K562 (cell line): Measurements from ENCODE around the gene MAP2K3. TPM values are rescaled to one million over a fixed set of nuclear protein-coding genes. Genes with fewer than 3 reads are reported as not detected.

Experiments
- ATAC-seq: fragments of 200-7000 bp; cut with Tn5 transposase; 3 replicates; pipeline ENCODE4 v1.9.1; 2020; ENCODE audit warnings: moderate library complexity
- BruUV-seq: library from RNA; stranded (reverse); fragments of 400-500 nt; replicated peaks from 2 replicates; lab custom pipeline; 2021; lab: Mats Ljungman, UMichigan
- CTCF ChIA-PET: fragments of 300-600 bp; formaldehyde crosslinking; extraction: SDS; loops from one replicate; lab custom pipeline; 2021; ENCODE audit warnings: low intra/inter-chr PET ratio; lab: Yijun Ruan, JAX
- POLR2A ChIA-PET: fragments of 300-600, 350-650 bp; sonication (Branson Sonifier 250); formaldehyde crosslinking; extraction: SDS; loops from one replicate; lab custom pipeline; 2021; ENCODE audit warnings: antibody characterized with exemption, inconsistent platforms; lab: Yijun Ruan, JAX
- DNase-seq, 4 experiments: peaks; one replicate each; pipeline versions ENCODE4 v3.0.0 to v3.0.0-alpha.2; 2011 to 2018; ENCODE audit warnings: low spot score in 3 of 4, mixed read lengths in 3 of 4; ENCODE audit errors: extremely low read depth in 1 of 4
- FAIRE-seq: peaks from 2 replicates; lab custom pipeline; 2011; peaks lifted over from hg19 to GRCh38; lab: Jason Lieb, UNC
- H2AFZ ChIP-seq: 2 replicates; pipeline ENCODE4 v1.6.0; 2011; ENCODE audit warnings: low read depth, low read length, control low read depth, inconsistent platforms
- H3K27ac ChIP-seq: fragments of 200-600 bp; 3 replicates; pipeline ENCODE4 v1.8.0; 2011; ENCODE audit warnings: low read depth, mild to moderate bottlenecking, control low read depth, inconsistent platforms, low read length, moderate library complexity, mixed read lengths; ENCODE audit errors: extremely low read depth
- H3K27me3 ChIP-seq, 2 experiments: fragments of 300-600 bp in 1 of 2; 2 replicates in 1 of 2; 3 replicates in 1 of 2; pipeline versions ENCODE4 v1.6.0 to v1.8.0; 2011; ENCODE audit warnings: inconsistent platforms in 2 of 2, low read length in 2 of 2, mild to moderate bottlenecking in 1 of 2, mixed read lengths in 1 of 2, moderate library complexity in 1 of 2; ENCODE audit not compliant: control insufficient read depth in 2 of 2, insufficient read depth in 2 of 2
- H3K36me3 ChIP-seq: fragments of 300-600 bp; 3 replicates; pipeline ENCODE4 v1.8.0; 2011; ENCODE audit warnings: mild to moderate bottlenecking, low read length, inconsistent platforms; ENCODE audit not compliant: control insufficient read depth, insufficient read depth
- H3K4me1 ChIP-seq, 2 experiments: fragments of 200-600 bp in 1 of 2; replicated peaks in 1 of 2; 2 replicates in 1 of 2; 3 replicates in 1 of 2; pipeline versions ENCODE4 v1.5.1 to v1.8.0; 2011; ENCODE audit warnings: inconsistent platforms in 2 of 2, low read length in 2 of 2, mild to moderate bottlenecking in 1 of 2, mixed read lengths in 1 of 2, moderate library complexity in 1 of 2; ENCODE audit not compliant: control insufficient read depth in 2 of 2, insufficient read depth in 2 of 2
- H3K4me2 ChIP-seq: 2 replicates; pipeline ENCODE4 v1.6.1; 2011; ENCODE audit warnings: low read length, control low read depth, inconsistent platforms, mixed read lengths; ENCODE audit not compliant: insufficient read depth
- H3K4me3 ChIP-seq: fragments of 200-600 bp; sonication (generic), shearing (Covaris generic); 2 replicates; pipeline ENCODE4 v1.5.1; 2016; ENCODE audit warnings: control low read depth, inconsistent platforms
- H3K79me2 ChIP-seq: fragments of 200-600 bp; 3 replicates; pipeline ENCODE4 v1.8.0; 2011; ENCODE audit warnings: low read length, inconsistent platforms; ENCODE audit not compliant: control insufficient read depth, insufficient read depth
- H3K9ac ChIP-seq, 2 experiments: 2 replicates each; pipeline versions ENCODE4 v1.6.0 to v1.6.1; 2011; ENCODE audit warnings: low read depth in 2 of 2, low read length in 2 of 2, control low read depth in 1 of 2, inconsistent platforms in 1 of 2, mild to moderate bottlenecking in 1 of 2, mixed read lengths in 1 of 2; ENCODE audit not compliant: insufficient read depth in 1 of 2
- H3K9me1 ChIP-seq: one replicate; pipeline ENCODE4 v1.6.0; 2011; ENCODE audit warnings: inconsistent platforms, mild to moderate bottlenecking, low read length, moderate library complexity; ENCODE audit not compliant: control insufficient read depth, insufficient read depth
- H3K9me3 ChIP-seq: replicated peaks from 2 replicates; pipeline ENCODE4 v1.5.1; 2011; ENCODE audit warnings: low read depth, low read length, inconsistent platforms; ENCODE audit not compliant: control insufficient read depth, insufficient read depth
- H4K20me1 ChIP-seq: replicated peaks from 2 replicates; pipeline ENCODE4 v1.6.1; 2011; ENCODE audit warnings: low read length, inconsistent platforms, mixed read lengths; ENCODE audit not compliant: control insufficient read depth, insufficient read depth
- ARID2 ChIP-seq: fragments of 450-650 bp; IDR thresholded peaks from 2 replicates; pipeline ENCODE4 v1.6.1; 2017; ENCODE audit warnings: antibody characterized with exemption, mild to moderate bottlenecking
- BCOR ChIP-seq: fragments of 450-650 bp; IDR thresholded peaks from 2 replicates; pipeline ENCODE4 v1.6.1; 2016
- CBFA2T2 ChIP-seq: fragments of 450-650 bp; conservative IDR thresholded peaks from 2 replicates; pipeline ENCODE4 v1.6.1; 2017; ENCODE audit warnings: mild to moderate bottlenecking
- MTA1 ChIP-seq: fragments of 450-650 bp; IDR thresholded peaks from 2 replicates; pipeline ENCODE4 v1.6.1; 2017; ENCODE audit warnings: borderline replicate concordance
- ZFP36 ChIP-seq: fragments of 150-350 bp; IDR thresholded peaks from 2 replicates; pipeline ENCODE4 v1.6.1; 2018; ENCODE audit warnings: low read length, low read depth; ENCODE audit not compliant: partially characterized antibody
- ZNF75A ChIP-seq: fragments of 450-650 bp; formaldehyde crosslinking; IDR thresholded peaks from 2 replicates; pipeline ENCODE4 v1.4.0; 2020; ENCODE audit warnings: mild to moderate bottlenecking
- WGBS: fragments of 100-300 bp; shearing (Covaris generic); methylation state at CpG from one replicate; pipeline ENCODE4 v1.1.6; 2016; ENCODE audit warnings: low coverage, mixed read lengths; ENCODE audit not compliant: insufficient coverage; ENCODE audit errors: missing lambda C conversion rate; 5-methylcytosine and 5-hydroxymethylcytosine counted together
- in situ Hi-C: fragments of 300-500 bp; cut with MboI; formaldehyde crosslinking; loops from 4 replicates; pipeline ENCODE4 v1.15.0; 2018; ENCODE audit warnings: inconsistent platforms, mixed read lengths
- intact Hi-C: fragments of 100-400 bp; cut with micrococcal nuclease; formaldehyde crosslinking; loops from 2 replicates; pipeline ENCODE4 v1.14.2; 2022
- polyA plus RNA-seq, 8 experiments: library from polyadenylated mRNA; depleted of rRNA in 4 of 8; stranded (reverse) in 5 of 8; unstranded in 3 of 8; fragments of >200 nt; fragmentation: Nextera tagmentation in 2 of 8; fragmentation: Illumina TruSeq in 1 of 8; extraction: Ambion mirVana in 2 of 8; extraction: Trizol in 1 of 8; gene quantifications; 2 replicates each; pipeline versions ENCODE4 v1.2.1 to v1.2.3, GENCODE V29; 2011 to 2014; ENCODE audit warnings: inconsistent platforms in 1 of 8, missing spikeins in 1 of 8
- total RNA-seq, 7 experiments: library from RNA; depleted of rRNA in 6 of 7; stranded (reverse); fragments of >200 nt in 6 of 7; fragmentation: Illumina TruSeq in 2 of 7; extraction: Trizol in 2 of 7; gene quantifications; 2 replicates each; pipeline versions ENCODE4 v1.2.1 to v1.2.3, GENCODE V29; 2011 to 2021; ENCODE audit warnings: low replicate concordance in 1 of 7
- TF ChIP-seq, protein P1 (sequence below): conservative IDR thresholded peaks from 2 replicates; pipeline ENCODE4 v1.6.1; 2011; ENCODE audit warnings: low read depth, mild to moderate bottlenecking, low read length; ENCODE audit not compliant: control insufficient read depth
- TF ChIP-seq, protein P2 (sequence below), 2 experiments: fragments of 250-450 bp in 1 of 2; fragments of 450-650 bp in 1 of 2; sonication (Bioruptor Pico) in 1 of 2; IDR thresholded peaks; 2 replicates each; pipeline versions ENCODE4 v1.6.1 to v1.8.0; 2016 to 2021; ENCODE audit warnings: mild to moderate bottlenecking in 2 of 2, moderate library complexity in 2 of 2, missing compliant biosample characterization in 1 of 2, missing genetic modification characterization in 1 of 2
- TF ChIP-seq, protein P3 (sequence below): fragments of 450-650 bp; formaldehyde crosslinking; IDR thresholded peaks from 2 replicates; pipeline ENCODE4 v1.4.0; 2020; ENCODE audit warnings: mild to moderate bottlenecking, mixed read lengths

MAP2K3 gene
- total and polyA plus RNA-seq, 9 of the 15 experiments (the other 6 are each of a cell fraction or from before 2014, with no cell fraction given) = 0.18 to 14.8 (median 3.5) TPM

DNA sequence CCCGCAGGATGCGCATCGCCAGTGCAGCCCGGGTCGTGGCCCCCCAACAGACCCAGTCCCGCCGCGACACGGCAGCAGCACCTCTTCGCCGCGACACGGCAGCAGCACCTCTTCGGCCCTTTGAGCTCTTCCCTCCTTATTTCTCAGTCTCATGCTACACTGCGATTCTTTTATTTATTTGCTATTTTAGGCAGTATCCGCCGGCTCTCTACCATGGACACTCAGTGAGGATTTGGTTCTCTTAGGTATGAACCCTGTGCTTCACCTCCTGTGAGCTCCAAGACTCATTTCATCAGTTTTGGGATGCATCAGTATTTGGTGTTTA, 8.3 kb upstream of the MAP2K3 start:
- ATAC-seq = no peak
- Histone ChIP-seq H2AFZ (peak overlapping the region; percentile 94), H3K9me1 (no peaks in the 10 kb centered on the region), H3K4me3 (peak overlapping the region; percentile 44), H4K20me1 (peaks cover 3% of the 10 kb centered on the region; the same call in 1 of the 2 replicates), H3K27ac (no peak overlapping the region), H3K4me1 (peaks cover 28 to 51% of the 10 kb centered on the region in 2 experiments; a peak in 4 of 5 replicates), H3K9ac (peak overlapping the region in 1 of 2 experiments; percentile 89; a peak in 2 of 4 replicates), H3K9me3 (no peaks in the 10 kb centered on the region), H3K36me3 (no peaks in the 10 kb centered on the region), H3K27me3 (no peaks in the 10 kb centered on the region), H3K79me2 (no peaks in the 10 kb centered on the region)
- BruUV-seq = no TSS peak
- in situ Hi-C loops = loop anchor here (10.0 to 25.0 kb wide), 2 partner anchors 239 to 786 kb away; no protein-coding TSS in a partner anchor
- POLR2A ChIA-PET = interaction anchor here (0.6 to 1.0 kb wide), 3 partner anchors 9 to 233 kb away, joined by 3 to 4 read pairs (median 3); no protein-coding TSS in a partner anchor
- 41% methylated on average over 8 of the region's 17 CpGs for WGBS
- no peak for FAIRE-seq
- no peak for DNase-seq
- CTCF ChIA-PET = no interaction called here
- TF ChIP-seq, protein P1, sequence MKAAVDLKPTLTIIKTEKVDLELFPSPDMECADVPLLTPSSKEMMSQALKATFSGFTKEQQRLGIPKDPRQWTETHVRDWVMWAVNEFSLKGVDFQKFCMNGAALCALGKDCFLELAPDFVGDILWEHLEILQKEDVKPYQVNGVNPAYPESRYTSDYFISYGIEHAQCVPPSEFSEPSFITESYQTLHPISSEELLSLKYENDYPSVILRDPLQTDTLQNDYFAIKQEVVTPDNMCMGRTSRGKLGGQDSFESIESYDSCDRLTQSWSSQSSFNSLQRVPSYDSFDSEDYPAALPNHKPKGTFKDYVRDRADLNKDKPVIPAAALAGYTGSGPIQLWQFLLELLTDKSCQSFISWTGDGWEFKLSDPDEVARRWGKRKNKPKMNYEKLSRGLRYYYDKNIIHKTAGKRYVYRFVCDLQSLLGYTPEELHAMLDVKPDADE = 0 out of 2 replicates have a peak, but pooled peaks have one; percentile 6
- no peak for TF ChIP-seq MTA1
- TF ChIP-seq, all 486 proteins: peak for 1
- peak overlapping the region; percentile 79 for H3K4me2 ChIP-seq
- intact Hi-C loops = no loop called here

DNA sequence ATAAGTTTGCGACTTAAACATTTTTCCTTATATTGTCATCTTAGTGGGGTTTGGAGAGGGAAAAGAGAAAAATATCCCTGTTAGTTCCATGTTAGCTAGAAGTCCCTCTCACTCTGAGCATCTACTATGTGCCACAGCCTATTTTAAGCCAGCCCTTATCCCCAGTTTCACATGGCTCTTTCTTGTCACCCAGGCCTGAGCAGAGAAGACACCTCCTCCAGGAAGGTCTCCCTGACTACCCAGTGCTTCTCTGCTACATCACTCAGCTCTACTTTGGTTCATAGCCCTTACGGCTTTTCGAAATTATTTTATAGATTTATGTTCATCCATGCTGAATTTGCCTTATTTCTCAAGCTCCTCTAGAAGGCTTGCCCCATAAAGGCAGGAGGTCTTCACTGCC, 7.2 kb upstream of the MAP2K3 start:
- intact Hi-C loops = no loop called here
- Histone ChIP-seq H3K9me3 (no peaks in the 10 kb centered on the region), H3K27me3 (no peaks in the 10 kb centered on the region), H3K36me3 (no peaks in the 10 kb centered on the region), H2AFZ (no peak overlapping the region), H3K9me1 (no peaks in the 10 kb centered on the region), H3K27ac (no peak overlapping the region), H4K20me1 (peaks cover 2% of the 10 kb centered on the region; the same call in 1 of the 2 replicates), H3K79me2 (no peaks in the 10 kb centered on the region), H3K9ac (no peak overlapping the region), H3K4me3 (no peak overlapping the region), H3K4me1 (peaks cover 21 to 43% of the 10 kb centered on the region in 2 experiments; a peak in 4 of 5 replicates), H3K4me2 (no peak overlapping the region)
- 73% methylated on average over 3 of the region's 3 CpGs for WGBS
- ATAC-seq (no peak), DNase-seq (no peak), FAIRE-seq (no peak)
- no TSS peak for BruUV-seq
- in situ Hi-C loops = loop anchor here (10.0 to 25.0 kb wide), 2 partner anchors 237 to 785 kb away; no protein-coding TSS in a partner anchor
- POLR2A ChIA-PET = no interaction called here
- CTCF ChIA-PET = interaction anchor here (0.6 kb wide), 1 partner anchor 46 kb away, joined by 3 read pairs; no protein-coding TSS in a partner anchor
- TF ChIP-seq ZFP36 = peak; percentile 95
- TF ChIP-seq ARID2 = no peak
- TF ChIP-seq, protein P2, sequence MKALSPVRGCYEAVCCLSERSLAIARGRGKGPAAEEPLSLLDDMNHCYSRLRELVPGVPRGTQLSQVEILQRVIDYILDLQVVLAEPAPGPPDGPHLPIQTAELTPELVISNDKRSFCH (CRISPR knock-in tag; IDR thresholded peaks at IDR 0.05) = no peak
- TF ChIP-seq, protein P2 (tag; IDR thresholded peaks at IDR 0.05) = no peak
- TF ChIP-seq ZNF75A = no peak
- TF ChIP-seq BCOR = peak; percentile 55; the same call in 1 of the 2 replicates
- no peak for TF ChIP-seq CBFA2T2
- TF ChIP-seq, protein P3, sequence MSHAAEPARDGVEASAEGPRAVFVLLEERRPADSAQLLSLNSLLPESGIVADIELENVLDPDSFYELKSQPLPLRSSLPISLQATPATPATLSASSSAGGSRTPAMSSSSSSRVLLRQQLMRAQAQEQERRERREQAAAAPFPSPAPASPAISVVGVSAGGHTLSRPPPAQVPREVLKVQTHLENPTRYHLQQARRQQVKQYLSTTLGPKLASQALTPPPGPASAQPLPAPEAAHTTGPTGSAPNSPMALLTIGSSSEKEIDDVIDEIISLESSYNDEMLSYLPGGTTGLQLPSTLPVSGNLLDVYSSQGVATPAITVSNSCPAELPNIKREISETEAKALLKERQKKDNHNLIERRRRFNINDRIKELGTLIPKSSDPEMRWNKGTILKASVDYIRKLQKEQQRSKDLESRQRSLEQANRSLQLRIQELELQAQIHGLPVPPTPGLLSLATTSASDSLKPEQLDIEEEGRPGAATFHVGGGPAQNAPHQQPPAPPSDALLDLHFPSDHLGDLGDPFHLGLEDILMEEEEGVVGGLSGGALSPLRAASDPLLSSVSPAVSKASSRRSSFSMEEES = no peak
